A549 (cell line): Measurements from ENCODE around the gene ADAMTS13. TPM values are rescaled to one million over a fixed set of nuclear protein-coding genes. Genes with fewer than 3 reads are reported as not detected.

Experiments
- ATAC-seq, 2 experiments: fragments of 200-7000 bp in 1 of 2; fragments of >200 bp in 1 of 2; cut with Nextera tagmentation in 1 of 2; cut with Tn5 transposase in 1 of 2; 3 replicates each; pipeline versions ENCODE4 v1.8.0 to v1.9.1; 2018 to 2020; ENCODE audit warnings: mild to moderate bottlenecking in 1 of 2, moderate library complexity in 1 of 2
- CTCF ChIA-PET: fragments of 300-600 bp; sonication (Branson Sonifier 250); formaldehyde crosslinking; extraction: SDS; loops from one replicate; lab custom pipeline; 2021; ENCODE audit warnings: antibody characterized with exemption, inconsistent platforms; lab: Yijun Ruan, JAX
- POLR2A ChIA-PET: fragments of 350-600 bp; formaldehyde crosslinking; extraction: SDS; loops from one replicate; lab custom pipeline; 2021; ENCODE audit warnings: antibody characterized with exemption, inconsistent platforms; lab: Yijun Ruan, JAX
- DNase-seq, 2 experiments: peaks; one replicate each; pipeline versions ENCODE4 v3.0.0 to v3.0.0-alpha.2; 2011 to 2016; ENCODE audit warnings: low read depth in 1 of 2, low spot score in 1 of 2
- FAIRE-seq: peaks from 2 replicates; lab custom pipeline; 2011; peaks lifted over from hg19 to GRCh38; lab: Jason Lieb, UNC
- H3K27ac ChIP-seq, 2 experiments: fragments of >200 bp; sonication (Bioruptor Twin); formaldehyde crosslinking; 3 replicates each; pipeline ENCODE4 v1.5.1; 2016 to 2017
- H3K4me1 ChIP-seq: fragments of >200 bp; sonication (Bioruptor Twin); formaldehyde crosslinking; 3 replicates; pipeline ENCODE4 v1.6.1; 2016
- H3K4me2 ChIP-seq: fragments of >200 bp; sonication (Bioruptor Twin); formaldehyde crosslinking; 3 replicates; pipeline ENCODE4 v1.6.1; 2016
- H3K4me3 ChIP-seq: fragments of >200 bp; sonication (Bioruptor Twin); formaldehyde crosslinking; 3 replicates; pipeline ENCODE4 v1.5.1; 2016
- H3K9me3 ChIP-seq: fragments of >200 bp; sonication (Bioruptor Twin); formaldehyde crosslinking; 3 replicates; pipeline ENCODE4 v1.6.1; 2016
- CBX2 ChIP-seq: fragments of 200-600 bp; sonication (generic); IDR thresholded peaks from 2 replicates; pipeline ENCODE4 v1.6.1; 2016; ENCODE audit warnings: low read depth, mild to moderate bottlenecking, borderline replicate concordance
- CHD4 ChIP-seq: fragments of 200-600 bp; sonication (generic); IDR thresholded peaks from 2 replicates; pipeline ENCODE4 v1.6.1; 2016; ENCODE audit warnings: antibody characterized with exemption, mild to moderate bottlenecking, borderline replicate concordance
- EP300 ChIP-seq, 2 experiments: fragments of >200 bp; sonication (Bioruptor Twin); formaldehyde crosslinking; IDR thresholded peaks; 2 replicates in 1 of 2; 3 replicates in 1 of 2; pipeline ENCODE4 v1.6.1; 2016 to 2017
- ESRRA ChIP-seq: fragments of 150-350 bp; IDR thresholded peaks from 2 replicates; pipeline ENCODE4 v1.6.1; 2014; ENCODE audit warnings: mild to moderate bottlenecking, low read length, borderline replicate concordance
- FOSB ChIP-seq: fragments of 250-450 bp; sonication (Bioruptor Pico); IDR thresholded peaks from 2 replicates; pipeline ENCODE4 v1.5.0; 2020; ENCODE audit warnings: mild to moderate bottlenecking, moderate library complexity
- FOSL2 ChIP-seq, 2 experiments: fragments of 450-650 bp in 1 of 2; fragments of >200 bp in 1 of 2; sonication (Bioruptor Twin) in 1 of 2; formaldehyde crosslinking; IDR thresholded peaks; 2 replicates each; pipeline versions ENCODE4 v1.5.0 to v1.6.1; 2016 to 2020; ENCODE audit warnings: mild to moderate bottlenecking in 1 of 2, moderate library complexity in 1 of 2
- FOXS1 ChIP-seq: fragments of 250-450 bp; sonication (Bioruptor Pico); IDR thresholded peaks from 2 replicates; pipeline ENCODE4 v1.5.0; 2020; ENCODE audit warnings: mild to moderate bottlenecking, moderate library complexity
- GATA3 ChIP-seq: IDR thresholded peaks from 2 replicates; pipeline ENCODE4 v1.6.1; 2012; ENCODE audit warnings: borderline replicate concordance
- HEYL ChIP-seq: fragments of 250-450 bp; sonication (Bioruptor Pico); IDR thresholded peaks from 2 replicates; pipeline ENCODE4 v1.8.0; 2021; ENCODE audit warnings: mild to moderate bottlenecking, moderate library complexity
- HOXA7 ChIP-seq: fragments of 250-450 bp; sonication (Bioruptor Pico); IDR thresholded peaks from 2 replicates; pipeline ENCODE4 v1.5.0; 2020; ENCODE audit warnings: mild to moderate bottlenecking, moderate library complexity
- JUNB ChIP-seq: fragments of >200 bp; sonication (Bioruptor Twin); formaldehyde crosslinking; IDR thresholded peaks from 2 replicates; pipeline ENCODE4 v1.6.1; 2016
- KDM1A ChIP-seq: fragments of 200-600 bp; sonication (generic); IDR thresholded peaks from 2 replicates; pipeline ENCODE4 v1.6.1; 2016; ENCODE audit warnings: low read depth, mild to moderate bottlenecking
- KDM5A ChIP-seq: fragments of 200-600 bp; sonication (generic); IDR thresholded peaks from 2 replicates; pipeline ENCODE4 v1.6.1; 2016; ENCODE audit warnings: antibody characterized with exemption, mild to moderate bottlenecking
- NFE2L2 ChIP-seq: fragments of 150-350 bp; conservative IDR thresholded peaks from 2 replicates; pipeline ENCODE4 v1.6.1; 2014; ENCODE audit warnings: low read length
- NR3C1 ChIP-seq: fragments of >200 bp; sonication (Bioruptor Twin); formaldehyde crosslinking; IDR thresholded peaks from 3 replicates; pipeline ENCODE4 v1.6.1; 2017
- RARB ChIP-seq: fragments of 250-450 bp; sonication (Bioruptor Pico); IDR thresholded peaks from 2 replicates; pipeline ENCODE4 v1.8.0; 2021; ENCODE audit warnings: mild to moderate bottlenecking, moderate library complexity
- RCOR1 ChIP-seq: fragments of 150-350 bp; IDR thresholded peaks from 2 replicates; pipeline ENCODE4 v1.6.1; 2014; ENCODE audit warnings: antibody characterized with exemption, low read length, low read depth
- RNF2 ChIP-seq: fragments of 200-600 bp; sonication (generic); IDR thresholded peaks from 2 replicates; pipeline ENCODE4 v1.6.1; 2016; ENCODE audit warnings: low read depth, mild to moderate bottlenecking, antibody characterized with exemption, moderate library complexity, borderline replicate concordance
- SMC3 ChIP-seq: fragments of >200 bp; sonication (Bioruptor Twin); formaldehyde crosslinking; IDR thresholded peaks from 3 replicates; pipeline ENCODE4 v1.6.1; 2018; ENCODE audit warnings: inconsistent platforms
- ZC3H11A ChIP-seq: fragments of 450-650 bp; IDR thresholded peaks from 2 replicates; pipeline ENCODE4 v1.6.1; 2014; ENCODE audit warnings: antibody characterized with exemption, mild to moderate bottlenecking
- ZSCAN20 ChIP-seq: fragments of 250-450 bp; sonication (Bioruptor Pico); IDR thresholded peaks from 2 replicates; pipeline ENCODE4 v1.8.0; 2022; ENCODE audit warnings: mild to moderate bottlenecking, moderate library complexity
- WGBS: methylation state at CpG from one replicate; pipeline ENCODE4 v1.1.6; 2017; ENCODE audit errors: missing lambda C conversion rate; 5-methylcytosine and 5-hydroxymethylcytosine counted together
- polyA plus RNA-seq, 4 experiments: library from polyadenylated mRNA; depleted of rRNA in 3 of 4; stranded (reverse); fragments of >200 nt; fragmentation: RNase III in 1 of 4; extraction: RNeasy Plus Mini Kit Qiagen cat#74134 plus additional on column Dnase treatment in 1 of 4; gene quantifications; 2 replicates in 3 of 4; 3 replicates in 1 of 4; pipeline ENCODE4 v1.2.3, GENCODE V29; 2011 to 2017
- TF ChIP-seq, protein P1 (sequence below): fragments of 150-350 bp; IDR thresholded peaks from 2 replicates; pipeline ENCODE4 v1.6.1; 2014; ENCODE audit warnings: low read depth, mild to moderate bottlenecking, low read length
- TF ChIP-seq, protein P2 (sequence below): IDR thresholded peaks from 2 replicates; pipeline ENCODE4 v1.6.1; 2012; ENCODE audit warnings: low read depth, borderline replicate concordance
- TF ChIP-seq, protein P3 (sequence below): fragments of 250-450 bp; sonication (Bioruptor Pico); IDR thresholded peaks from 2 replicates; pipeline ENCODE4 v1.5.0; 2021; ENCODE audit warnings: mild to moderate bottlenecking, moderate library complexity, borderline replicate concordance
- TF ChIP-seq, protein P4 (sequence below): fragments of >200 bp; sonication (Bioruptor Twin); formaldehyde crosslinking; IDR thresholded peaks from 3 replicates; pipeline ENCODE4 v1.5.1; 2016
- TF ChIP-seq, protein P5 (sequence below): fragments of 250-450 bp; sonication (Bioruptor Pico); IDR thresholded peaks from 2 replicates; pipeline ENCODE4 v1.5.0; 2020; ENCODE audit warnings: low read depth, mild to moderate bottlenecking, moderate library complexity

The ADAMTS13 gene
- polyA plus RNA-seq, 2 of the 4 experiments (the other 2 are of a cell fraction) = 0.80 to 0.98 TPM

DNA sequence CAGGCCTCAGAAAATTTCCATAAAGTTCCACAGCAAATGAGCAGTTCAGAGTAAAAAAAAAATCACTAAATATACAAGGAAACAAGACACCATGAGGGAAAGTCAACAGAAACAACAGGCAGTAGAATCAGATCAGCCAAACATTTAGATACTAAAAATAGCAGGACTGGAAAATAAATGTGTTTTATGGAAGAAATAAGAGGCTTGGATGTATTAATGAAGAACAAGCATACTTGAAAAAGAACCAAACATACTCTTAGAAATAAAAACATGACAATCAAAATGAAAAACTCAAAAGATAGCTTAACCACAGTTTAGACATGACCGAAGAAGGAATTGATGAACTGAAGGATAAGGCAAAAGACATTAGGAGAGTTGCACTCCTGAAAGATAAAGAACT is 79.9 kb downstream of the ADAMTS13 start:
- WGBS = 55% methylated on average over 1 of the region's 1 CpG
- ATAC-seq (no peak), DNase-seq (no peak), FAIRE-seq (no peak)
- no peaks in the 10 kb centered on the region for H3K4me1 ChIP-seq
- ChIA-PET POLR2A (no interaction called here), CTCF (no interaction called here)
- no peak overlapping the region for H3K27ac ChIP-seq
- no peak overlapping the region for H3K4me3 ChIP-seq
- no peak for TF ChIP-seq ZC3H11A
- no peak for TF ChIP-seq CBX2
- no peak for TF ChIP-seq FOXS1 (CRISPR knock-in tag)
- TF ChIP-seq, protein P1, sequence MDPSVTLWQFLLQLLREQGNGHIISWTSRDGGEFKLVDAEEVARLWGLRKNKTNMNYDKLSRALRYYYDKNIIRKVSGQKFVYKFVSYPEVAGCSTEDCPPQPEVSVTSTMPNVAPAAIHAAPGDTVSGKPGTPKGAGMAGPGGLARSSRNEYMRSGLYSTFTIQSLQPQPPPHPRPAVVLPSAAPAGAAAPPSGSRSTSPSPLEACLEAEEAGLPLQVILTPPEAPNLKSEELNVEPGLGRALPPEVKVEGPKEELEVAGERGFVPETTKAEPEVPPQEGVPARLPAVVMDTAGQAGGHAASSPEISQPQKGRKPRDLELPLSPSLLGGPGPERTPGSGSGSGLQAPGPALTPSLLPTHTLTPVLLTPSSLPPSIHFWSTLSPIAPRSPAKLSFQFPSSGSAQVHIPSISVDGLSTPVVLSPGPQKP = no peak
- TF ChIP-seq FOSB (CRISPR knock-in tag) = no peak
- no peak for TF ChIP-seq HEYL
- no peak for TF ChIP-seq NFE2L2
- no peak for TF ChIP-seq SMC3
- no peak for TF ChIP-seq GATA3
- TF ChIP-seq KDM1A = no peak
- TF ChIP-seq RNF2 = no peak
- no peak for TF ChIP-seq NR3C1
- no peak for TF ChIP-seq EP300 (IDR thresholded peaks at IDR 0.05)
- no peak for TF ChIP-seq ZSCAN20 (CRISPR knock-in tag)
- TF ChIP-seq CHD4 = no peak
- TF ChIP-seq, protein P2, sequence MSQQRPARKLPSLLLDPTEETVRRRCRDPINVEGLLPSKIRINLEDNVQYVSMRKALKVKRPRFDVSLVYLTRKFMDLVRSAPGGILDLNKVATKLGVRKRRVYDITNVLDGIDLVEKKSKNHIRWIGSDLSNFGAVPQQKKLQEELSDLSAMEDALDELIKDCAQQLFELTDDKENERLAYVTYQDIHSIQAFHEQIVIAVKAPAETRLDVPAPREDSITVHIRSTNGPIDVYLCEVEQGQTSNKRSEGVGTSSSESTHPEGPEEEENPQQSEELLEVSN = no peak
- H3K9me3 ChIP-seq = peaks cover 30% of the 10 kb centered on the region
- no peak overlapping the region for H3K4me2 ChIP-seq

DNA sequence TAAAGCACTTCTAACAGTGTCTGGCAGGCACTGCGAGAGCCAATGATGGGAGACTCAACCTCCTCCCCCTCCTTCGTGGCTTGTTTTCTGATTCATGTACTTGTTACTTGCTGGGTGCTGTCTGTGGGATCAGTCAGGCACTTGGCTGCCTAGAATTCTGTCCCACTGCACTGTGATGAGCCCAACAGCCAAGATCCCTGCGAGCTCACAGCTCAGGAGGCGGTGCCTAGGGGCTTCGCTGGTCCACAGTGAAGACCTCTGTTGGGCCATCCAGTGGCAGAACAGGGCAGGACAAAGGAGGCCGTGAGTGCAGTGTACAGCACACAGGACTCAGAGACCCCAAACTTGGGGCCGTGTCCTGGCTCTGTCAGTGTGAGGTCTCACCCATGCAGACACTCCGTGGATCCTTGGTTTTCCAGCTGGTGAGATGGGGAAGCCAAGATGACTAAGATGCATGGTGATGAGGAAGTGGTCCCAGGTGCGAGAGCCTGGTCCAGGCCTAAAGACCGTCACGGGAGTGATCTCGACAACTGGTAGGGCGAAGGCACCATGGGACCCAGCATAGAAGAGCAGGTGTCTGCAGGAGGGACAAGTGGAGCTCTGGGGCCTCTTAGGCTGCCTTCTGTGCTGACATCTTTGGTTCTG is 83.1 kb downstream of the ADAMTS13 start:
- peaks cover 30% of the 10 kb centered on the region for H3K9me3 ChIP-seq
- WGBS = 72% methylated on average over 12 of the region's 13 CpGs
- no peak overlapping the region for H3K27ac ChIP-seq
- ChIA-PET POLR2A (no interaction called here), CTCF (interaction anchor here (0.9 to 1.3 kb wide), 4 partner anchors 9 to 24 kb away, joined by 3 to 5 read pairs (median 4); no protein-coding TSS in a partner anchor)
- H3K4me2 ChIP-seq = no peak overlapping the region
- H3K4me3 ChIP-seq = no peak overlapping the region
- no peak for ATAC-seq
- TF ChIP-seq, protein P3, sequence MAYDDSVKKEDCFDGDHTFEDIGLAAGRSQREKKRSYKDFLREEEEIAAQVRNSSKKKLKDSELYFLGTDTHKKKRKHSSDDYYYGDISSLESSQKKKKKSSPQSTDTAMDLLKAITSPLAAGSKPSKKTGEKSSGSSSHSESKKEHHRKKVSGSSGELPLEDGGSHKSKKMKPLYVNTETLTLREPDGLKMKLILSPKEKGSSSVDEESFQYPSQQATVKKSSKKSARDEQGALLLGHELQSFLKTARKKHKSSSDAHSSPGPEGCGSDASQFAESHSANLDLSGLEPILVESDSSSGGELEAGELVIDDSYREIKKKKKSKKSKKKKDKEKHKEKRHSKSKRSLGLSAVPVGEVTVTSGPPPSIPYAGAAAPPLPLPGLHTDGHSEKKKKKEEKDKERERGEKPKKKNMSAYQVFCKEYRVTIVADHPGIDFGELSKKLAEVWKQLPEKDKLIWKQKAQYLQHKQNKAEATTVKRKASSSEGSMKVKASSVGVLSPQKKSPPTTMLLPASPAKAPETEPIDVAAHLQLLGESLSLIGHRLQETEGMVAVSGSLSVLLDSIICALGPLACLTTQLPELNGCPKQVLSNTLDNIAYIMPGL (CRISPR knock-in tag) = no peak
- TF ChIP-seq JUNB (no peak), ESRRA (no peak), RARB (no peak), FOSL2 (IDR thresholded peaks at IDR 0.05) (no peak), FOSL2 (CRISPR knock-in tag; IDR thresholded peaks at IDR 0.05) (no peak), RNF2 (no peak), NFE2L2 (no peak), KDM1A (no peak), KDM5A (no peak), HOXA7 (CRISPR knock-in tag) (no peak), RCOR1 (no peak)
- TF ChIP-seq, protein P4, sequence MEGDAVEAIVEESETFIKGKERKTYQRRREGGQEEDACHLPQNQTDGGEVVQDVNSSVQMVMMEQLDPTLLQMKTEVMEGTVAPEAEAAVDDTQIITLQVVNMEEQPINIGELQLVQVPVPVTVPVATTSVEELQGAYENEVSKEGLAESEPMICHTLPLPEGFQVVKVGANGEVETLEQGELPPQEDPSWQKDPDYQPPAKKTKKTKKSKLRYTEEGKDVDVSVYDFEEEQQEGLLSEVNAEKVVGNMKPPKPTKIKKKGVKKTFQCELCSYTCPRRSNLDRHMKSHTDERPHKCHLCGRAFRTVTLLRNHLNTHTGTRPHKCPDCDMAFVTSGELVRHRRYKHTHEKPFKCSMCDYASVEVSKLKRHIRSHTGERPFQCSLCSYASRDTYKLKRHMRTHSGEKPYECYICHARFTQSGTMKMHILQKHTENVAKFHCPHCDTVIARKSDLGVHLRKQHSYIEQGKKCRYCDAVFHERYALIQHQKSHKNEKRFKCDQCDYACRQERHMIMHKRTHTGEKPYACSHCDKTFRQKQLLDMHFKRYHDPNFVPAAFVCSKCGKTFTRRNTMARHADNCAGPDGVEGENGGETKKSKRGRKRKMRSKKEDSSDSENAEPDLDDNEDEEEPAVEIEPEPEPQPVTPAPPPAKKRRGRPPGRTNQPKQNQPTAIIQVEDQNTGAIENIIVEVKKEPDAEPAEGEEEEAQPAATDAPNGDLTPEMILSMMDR = no peak
- TF ChIP-seq, protein P5, sequence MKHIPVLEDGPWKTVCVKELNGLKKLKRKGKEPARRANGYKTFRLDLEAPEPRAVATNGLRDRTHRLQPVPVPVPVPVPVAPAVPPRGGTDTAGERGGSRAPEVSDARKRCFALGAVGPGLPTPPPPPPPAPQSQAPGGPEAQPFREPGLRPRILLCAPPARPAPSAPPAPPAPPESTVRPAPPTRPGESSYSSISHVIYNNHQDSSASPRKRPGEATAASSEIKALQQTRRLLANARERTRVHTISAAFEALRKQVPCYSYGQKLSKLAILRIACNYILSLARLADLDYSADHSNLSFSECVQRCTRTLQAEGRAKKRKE (CRISPR knock-in tag) = no peak
- TF ChIP-seq, protein P2 = no peak
- peaks cover 13% of the 10 kb centered on the region for H3K4me1 ChIP-seq
- no peak for DNase-seq
- FAIRE-seq = no peak
